GM23248 (cell line): ENCODE measurements around the gene CASP5. TPM values are rescaled to one million over a fixed set of nuclear protein-coding genes. Genes with fewer than 3 reads are reported as not detected.

Experiments
- DNase-seq: peaks from one replicate; pipeline ENCODE4 v3.0.0-alpha.2; 2015
- H2AFZ ChIP-seq: fragments of 200-600 bp; sonication (generic); 2 replicates; pipeline ENCODE4 v1.6.1; 2016; ENCODE audit warnings: antibody characterized with exemption
- H3F3A ChIP-seq: fragments of 200-600 bp; sonication (generic); 2 replicates; pipeline ENCODE4 v1.6.1; 2016; ENCODE audit warnings: mild to moderate bottlenecking, antibody characterized with exemption, mixed run types; ENCODE audit not compliant: insufficient read depth
- H3K27ac ChIP-seq: fragments of 200-600 bp; sonication (generic); 2 replicates; pipeline ENCODE4 v1.5.1; 2016; ENCODE audit warnings: mild to moderate bottlenecking
- H3K27me3 ChIP-seq: fragments of 200-600 bp; sonication (generic); replicated peaks from 2 replicates; pipeline ENCODE4 v1.6.1; 2016; ENCODE audit warnings: mild to moderate bottlenecking; ENCODE audit not compliant: insufficient read depth
- H3K36me3 ChIP-seq: fragments of 200-600 bp; sonication (generic); 2 replicates; pipeline ENCODE4 v1.6.1; 2016; ENCODE audit warnings: low read depth, mild to moderate bottlenecking
- H3K4me1 ChIP-seq: fragments of 200-600 bp; sonication (generic); 2 replicates; pipeline ENCODE4 v1.6.1; 2016; ENCODE audit warnings: mild to moderate bottlenecking; ENCODE audit not compliant: insufficient read depth
- H3K4me2 ChIP-seq: fragments of 200-600 bp; sonication (generic); one replicate; pipeline ENCODE4 v1.6.1; 2016; ENCODE audit warnings: mild to moderate bottlenecking; ENCODE audit not compliant: unreplicated experiment
- H3K4me3 ChIP-seq: fragments of 200-600 bp; sonication (generic); 2 replicates; pipeline ENCODE4 v1.5.1; 2016; ENCODE audit warnings: mild to moderate bottlenecking
- H3K79me2 ChIP-seq: fragments of 200-600 bp; sonication (generic); 2 replicates; pipeline ENCODE4 v1.6.1; 2016; ENCODE audit warnings: mild to moderate bottlenecking; ENCODE audit not compliant: insufficient read depth
- H3K9ac ChIP-seq: fragments of 200-600 bp; sonication (generic); 2 replicates; pipeline ENCODE4 v1.6.1; 2016; ENCODE audit warnings: mild to moderate bottlenecking
- H3K9me2 ChIP-seq: fragments of 200-600 bp; sonication (generic); 2 replicates; pipeline ENCODE4 v1.6.1; 2016; ENCODE audit warnings: mixed run types, mild to moderate bottlenecking, moderate library complexity; ENCODE audit not compliant: insufficient read depth
- H3K9me3 ChIP-seq: fragments of 200-600 bp; sonication (generic); one replicate; pipeline ENCODE4 v1.6.1; 2017; ENCODE audit warnings: low read depth
- H4K20me1 ChIP-seq: fragments of 200-600 bp; sonication (generic); 2 replicates; pipeline ENCODE4 v1.6.0; 2016; ENCODE audit not compliant: insufficient read depth
- EZH2 ChIP-seq: fragments of 200-600 bp; sonication (generic); IDR thresholded peaks from 2 replicates; pipeline ENCODE4 v1.6.1; 2018; ENCODE audit warnings: antibody characterized with exemption, mild to moderate bottlenecking; ENCODE audit not compliant: insufficient read depth, poor library complexity, severe bottlenecking
- EZH2phosphoT487 ChIP-seq: fragments of 200-600 bp; sonication (generic); IDR thresholded peaks from 2 replicates; pipeline ENCODE4 v1.6.1; 2018; ENCODE audit warnings: antibody characterized with exemption, moderate library complexity, mild to moderate bottlenecking, low read depth; ENCODE audit not compliant: insufficient read depth
- WGBS, 2 experiments: methylation state at CpG; one replicate each; pipeline ENCODE4 v1.1.6; 2015 to 2017; ENCODE audit warnings: low lambda C conversion rate in 2 of 2, low coverage in 1 of 2; ENCODE audit errors: missing lambda C conversion rate in 2 of 2; 5-methylcytosine and 5-hydroxymethylcytosine counted together
- in situ Hi-C: fragments of 300-500 bp; cut with MboI; formaldehyde crosslinking; loops from 2 replicates; pipeline ENCODE4 v1.15.0; 2020
- polyA plus RNA-seq: library from polyadenylated mRNA; unstranded; fragments of >200 nt; fragmentation: Nextera tagmentation; extraction: Ambion mirVana; gene quantifications from 2 replicates; pipeline ENCODE4 v1.2.1, GENCODE V29; 2016
- total RNA-seq: library from RNA; depleted of rRNA; stranded (reverse); fragments of >200 nt; shearing (Covaris generic); gene quantifications from 2 replicates; pipeline ENCODE4 v1.2.3, GENCODE V29; 2014

The CASP5 gene
- total and polyA plus RNA-seq, 2 experiments from 2014 or later, result not detected

DNA sequence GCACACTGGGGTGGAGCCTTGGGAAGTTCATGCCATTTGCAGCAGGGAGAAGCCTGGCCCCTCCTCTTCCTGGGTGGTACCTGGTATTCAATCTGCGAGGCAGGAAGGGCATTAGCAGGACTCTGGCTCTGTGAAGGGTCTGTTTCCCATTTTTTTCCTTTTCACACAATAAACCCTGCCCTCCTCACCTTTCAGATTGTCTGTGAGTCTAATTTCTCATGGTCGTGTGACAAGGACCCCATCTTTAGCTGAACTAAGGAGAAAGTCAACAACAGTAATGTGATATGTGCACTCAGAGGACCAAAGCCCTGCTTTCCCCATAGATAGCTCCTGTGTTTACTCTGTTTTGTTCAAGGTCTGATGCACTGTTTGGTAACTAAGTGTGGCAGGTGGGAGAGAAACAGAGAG is 28.0 kb downstream of the CASP5 start:
- Histone ChIP-seq H3K4me3 (no peak overlapping the region), H3K27me3 (no peaks in the 10 kb centered on the region), H3K9me3 (no peaks in the 10 kb centered on the region), H3K4me2 (no peak overlapping the region), H3K36me3 (no peaks in the 10 kb centered on the region), H3K27ac (no peak overlapping the region), H4K20me1 (no peaks in the 10 kb centered on the region), H2AFZ (no peak overlapping the region), H3K79me2 (no peaks in the 10 kb centered on the region), H3K4me1 (no peaks in the 10 kb centered on the region), H3F3A (0 out of 2 replicates have a peak, but pooled peaks cover 4% of the 10 kb centered on the region), H3K9ac (no peak overlapping the region), H3K9me2 (no peaks in the 10 kb centered on the region)
- in situ Hi-C loops, result no loop called here
- DNase-seq, result no peak
- TF ChIP-seq EZH2 (no peak), EZH2phosphoT487 (no peak)
- WGBS, 2 experiments, result 31 to 35% methylated on average over 2 of the region's 2 CpGs

GRCh38 chr11:104992781-104993180 is 30.2 kb downstream of the CASP5 start:
- Histone ChIP-seq H3K27ac (no peak overlapping the region), H3K4me1 (no peaks in the 10 kb centered on the region), H3K79me2 (no peaks in the 10 kb centered on the region), H3K36me3 (no peaks in the 10 kb centered on the region), H3K9ac (no peak overlapping the region), H3K4me3 (no peak overlapping the region), H3K9me2 (no peaks in the 10 kb centered on the region), H3K9me3 (peaks cover 4% of the 10 kb centered on the region), H3K27me3 (no peaks in the 10 kb centered on the region), H4K20me1 (no peaks in the 10 kb centered on the region), H2AFZ (no peak overlapping the region), H3K4me2 (no peak overlapping the region), H3F3A (no peaks in the 10 kb centered on the region)
- no peak for DNase-seq
- WGBS, 2 experiments, result 52 to 61% methylated on average over 1 of the region's 1 CpG
- no peak for TF ChIP-seq EZH2
- no peak for TF ChIP-seq EZH2phosphoT487
- in situ Hi-C loops, result no loop called here

GRCh38 chr11:104991994-104992393 is 31.0 kb downstream of the CASP5 start:
- Histone ChIP-seq H3F3A (no peaks in the 10 kb centered on the region), H3K9me2 (no peaks in the 10 kb centered on the region), H3K79me2 (no peaks in the 10 kb centered on the region), H3K9ac (no peak overlapping the region), H4K20me1 (no peaks in the 10 kb centered on the region), H3K4me2 (no peak overlapping the region), H3K9me3 (peaks cover 4% of the 10 kb centered on the region), H3K36me3 (no peaks in the 10 kb centered on the region), H3K4me3 (no peak overlapping the region), H2AFZ (no peak overlapping the region), H3K4me1 (no peaks in the 10 kb centered on the region), H3K27ac (no peak overlapping the region), H3K27me3 (no peaks in the 10 kb centered on the region)
- 69 to 76% methylated on average over 4 of the region's 4 CpGs for WGBS, 2 experiments
- no peak for DNase-seq
- in situ Hi-C loops, result no loop called here
- no peak for TF ChIP-seq EZH2
- no peak for TF ChIP-seq EZH2phosphoT487

DNA sequence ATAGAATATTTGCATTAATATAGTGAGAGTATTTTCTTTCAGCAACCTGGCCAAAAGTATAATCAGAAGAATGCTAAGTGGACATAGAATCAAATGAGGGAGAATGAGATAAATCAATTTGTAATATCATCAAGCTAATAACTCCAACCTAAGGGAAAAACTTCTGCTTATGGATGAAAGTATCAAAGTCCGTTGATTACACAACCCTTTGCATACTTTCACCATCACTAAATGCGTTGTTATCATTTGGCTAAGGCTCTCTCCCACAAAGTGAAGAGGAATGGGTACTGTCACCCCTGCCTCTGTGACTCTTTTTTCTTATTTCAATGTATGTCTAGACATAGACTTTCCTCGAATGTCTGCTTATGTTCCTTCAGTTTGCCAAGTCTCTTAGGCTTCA is 38.2 kb downstream of the CASP5 start:
- Histone ChIP-seq H3K4me3 (no peak overlapping the region), H2AFZ (no peak overlapping the region), H3F3A (no peaks in the 10 kb centered on the region), H3K27ac (no peak overlapping the region), H3K9me2 (no peaks in the 10 kb centered on the region), H3K4me2 (no peak overlapping the region), H3K4me1 (no peaks in the 10 kb centered on the region), H3K36me3 (no peaks in the 10 kb centered on the region), H3K79me2 (no peaks in the 10 kb centered on the region), H3K9ac (no peak overlapping the region), H4K20me1 (no peaks in the 10 kb centered on the region), H3K9me3 (peaks cover 4% of the 10 kb centered on the region), H3K27me3 (no peaks in the 10 kb centered on the region)
- TF ChIP-seq EZH2, result no peak
- no peak for TF ChIP-seq EZH2phosphoT487
- 49 to 68% methylated on average over 3 of the region's 3 CpGs for WGBS, 2 experiments
- in situ Hi-C loops, result no loop called here
- DNase-seq, result no peak

- Histone ChIP-seq H3K9me3 (no peaks in the 10 kb centered on the region), H3K9ac (no peak overlapping the region), H3K27me3 (no peaks in the 10 kb centered on the region), H3F3A (no peaks in the 10 kb centered on the region), H2AFZ (no peak overlapping the region), H3K4me3 (no peak overlapping the region), H4K20me1 (no peaks in the 10 kb centered on the region), H3K4me2 (no peak overlapping the region), H3K4me1 (0 out of 2 replicates have a peak, but pooled peaks cover 8% of the 10 kb centered on the region), H3K27ac (no peak overlapping the region), H3K9me2 (no peaks in the 10 kb centered on the region), H3K36me3 (no peaks in the 10 kb centered on the region), H3K79me2 (no peaks in the 10 kb centered on the region)
- no peak for TF ChIP-seq EZH2phosphoT487
- no peak for TF ChIP-seq EZH2
- in situ Hi-C loops, result no loop called here
- WGBS, 2 experiments, result 52 to 73% methylated on average over 1 of the region's 1 CpG
- DNase-seq, result no peak
Measured at GRCh38 chr11:104979839-104980238, 43.1 kb downstream of the CASP5 start.
